GM12892 (cell line): ENCODE results near the gene SPSB1.

Experiments
- DNase-seq: peaks from one replicate; pipeline ENCODE4 v3.0.0; 2011; ENCODE audit not compliant: insufficient read length
- FAIRE-seq: peaks from 2 replicates; lab custom pipeline; 2011; peaks lifted over from hg19 to GRCh38; lab: Jason Lieb, UNC
- POLR2A ChIP-seq: IDR thresholded peaks from 2 replicates; pipeline ENCODE4 v1.6.1; 2011; ENCODE audit warnings: low read depth, low read length, control low read depth
- POLR2AphosphoS5 ChIP-seq: IDR thresholded peaks from 2 replicates; pipeline ENCODE4 v1.6.1; 2011; ENCODE audit warnings: low read depth, low read length, control low read depth
- TAF1 ChIP-seq: IDR thresholded peaks from 2 replicates; pipeline ENCODE4 v1.6.1; 2011; ENCODE audit warnings: low read depth, mild to moderate bottlenecking, control low read depth, low read length, borderline replicate concordance

The SPSB1 gene

GRCh38 chr1:9344426-9345200 is 51.9 kb downstream of the SPSB1 start:
- FAIRE-seq (no peak), DNase-seq (no peak)
- TF ChIP-seq TAF1 (no peak), POLR2A (no peak), POLR2AphosphoS5 (no peak)

DNA sequence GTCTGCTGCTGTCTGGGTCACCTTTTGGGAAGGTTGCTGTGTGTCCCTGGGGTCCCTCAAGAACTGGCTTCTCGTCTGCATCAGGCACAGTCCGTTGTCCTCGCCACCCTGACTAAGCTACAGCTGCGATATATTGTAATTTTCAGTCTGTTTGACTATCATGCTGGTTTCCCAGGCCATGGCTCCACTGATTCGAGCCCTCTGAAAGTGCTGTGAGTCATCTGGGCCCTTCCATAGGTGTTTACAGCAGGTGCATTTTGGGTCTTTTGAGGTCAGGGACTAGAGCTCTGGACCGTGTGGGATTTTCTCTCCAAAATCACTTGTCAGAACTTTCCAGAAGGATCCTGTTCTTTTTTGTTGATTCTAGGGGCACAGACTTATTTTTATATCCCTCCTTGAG is 52.8 kb downstream of the SPSB1 start:
- TF ChIP-seq POLR2AphosphoS5, result no peak
- TF ChIP-seq POLR2A, result no peak
- no peak for TF ChIP-seq TAF1
- no peak for DNase-seq
- FAIRE-seq, result no peak

- FAIRE-seq, result no peak
- TF ChIP-seq TAF1 (no peak), POLR2AphosphoS5 (no peak), POLR2A (no peak)
These were observed 53.2 kb downstream of the SPSB1 start for GRCh38 chr1:9345922-9346321.

GRCh38 chr1:9346566-9346965 is 53.9 kb downstream of the SPSB1 start:
- TF ChIP-seq POLR2A, result no peak
- DNase-seq (no peak), FAIRE-seq (no peak)

More at GRCh38 chr1:9345922-9346321, 53.2 kb downstream of the SPSB1 start:
- no peak for DNase-seq

DNA sequence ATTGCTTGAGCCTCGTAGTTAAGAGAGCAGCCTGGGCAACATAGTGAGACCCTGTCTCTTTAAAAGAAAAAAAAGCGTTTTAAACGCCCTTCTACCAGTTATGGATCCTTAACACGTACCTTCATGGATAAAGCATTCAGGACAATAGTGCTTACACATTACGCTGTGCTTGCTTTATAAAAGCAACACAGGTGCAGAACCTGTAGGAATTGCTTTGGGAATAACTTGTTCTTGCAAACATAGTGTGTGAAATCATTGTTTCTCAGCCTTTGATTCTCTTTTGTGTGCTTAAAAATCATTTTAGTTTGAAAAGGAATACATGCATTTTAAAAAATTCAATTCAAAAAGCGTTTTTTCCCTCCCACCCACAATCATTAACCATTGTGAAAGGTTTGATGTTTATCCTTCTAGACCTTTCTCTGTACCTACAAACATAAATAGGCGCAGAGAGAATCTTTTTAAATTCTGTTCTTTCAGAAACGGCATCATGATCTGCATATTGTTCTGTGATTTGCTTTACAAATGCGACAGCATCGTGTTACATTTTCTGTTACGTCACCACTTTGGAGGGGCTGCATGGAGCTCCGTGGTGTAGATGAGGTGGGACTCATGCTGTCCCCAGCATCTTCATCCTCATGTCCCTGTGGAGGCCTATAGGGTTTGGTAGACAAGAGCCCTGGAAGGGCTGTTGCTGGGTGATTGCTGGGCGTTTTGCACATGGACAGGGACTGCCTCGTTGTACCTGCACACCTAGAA is 54.6 kb downstream of the SPSB1 start:
- TF ChIP-seq POLR2A (no peak), POLR2AphosphoS5 (no peak), TAF1 (no peak)
- no peak for FAIRE-seq

GRCh38 chr1:9349331-9349851 is 56.7 kb downstream of the SPSB1 start:
- FAIRE-seq, result no peak
- no peak for DNase-seq
- no peak for TF ChIP-seq POLR2A
- TF ChIP-seq POLR2AphosphoS5, result no peak
- TF ChIP-seq TAF1, result no peak

More for the DNA sequence above, 54.6 kb downstream of the SPSB1 start:
- DNase-seq, result no peak

- FAIRE-seq (no peak), DNase-seq (no peak)
These were observed 57.6 kb downstream of the SPSB1 start for GRCh38 chr1:9350013-9350908.

GRCh38 chr1:9350960-9351359 is 58.3 kb downstream of the SPSB1 start:
- FAIRE-seq, result no peak
- DNase-seq, result no peak
- TF ChIP-seq POLR2A, result no peak
- no peak for TF ChIP-seq POLR2AphosphoS5
- TF ChIP-seq TAF1, result no peak

More at GRCh38 chr1:9350013-9350908, 57.6 kb downstream of the SPSB1 start:
- TF ChIP-seq TAF1, result no peak
- TF ChIP-seq POLR2A, result no peak
- TF ChIP-seq POLR2AphosphoS5, result no peak

DNA sequence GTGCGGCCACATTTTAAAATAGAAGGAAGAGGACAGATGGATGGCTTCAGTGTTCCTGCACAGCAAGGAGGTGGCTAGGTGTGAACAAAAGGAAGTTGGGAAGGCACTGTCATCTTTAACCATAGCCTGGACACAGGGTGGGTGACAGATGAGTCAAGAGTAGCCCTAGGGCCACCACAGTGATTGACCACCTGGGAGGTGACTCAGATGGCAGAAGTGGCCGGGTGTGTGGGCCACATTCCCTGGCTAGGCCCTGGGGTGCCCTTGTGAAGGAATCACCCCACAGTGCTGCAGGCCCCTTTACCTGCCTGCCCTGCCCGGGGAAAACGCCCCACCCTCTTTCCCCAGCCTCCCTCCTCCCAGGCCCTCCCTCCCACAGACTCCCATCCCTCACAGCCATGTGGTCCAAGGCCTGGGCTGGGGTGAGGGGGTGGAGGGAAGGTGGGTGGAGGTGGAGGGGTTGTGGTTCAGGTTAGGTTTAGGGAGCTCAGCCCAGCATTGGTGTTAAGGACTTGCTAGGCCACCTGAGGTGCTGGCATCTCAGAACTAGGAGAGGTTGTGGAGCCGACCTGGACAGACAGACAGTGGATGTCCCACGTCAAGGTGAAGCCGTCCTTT is 59.1 kb downstream of the SPSB1 start:
- FAIRE-seq (no peak), DNase-seq (no peak)

GRCh38 chr1:9352377-9353134 is 59.9 kb downstream of the SPSB1 start:
- DNase-seq (no peak), FAIRE-seq (no peak)
- TF ChIP-seq POLR2AphosphoS5 (no peak), POLR2A (no peak), TAF1 (no peak)

More for the DNA sequence above, 59.1 kb downstream of the SPSB1 start:
- no peak for TF ChIP-seq POLR2A
- no peak for TF ChIP-seq TAF1
- TF ChIP-seq POLR2AphosphoS5, result no peak
